HG02571 (cell line): ENCODE data around the gene MAPKBP1.

Source experiments
- ATAC-seq: cut with Tn5 transposase; IDR thresholded peaks from one replicate; pipeline ENCODE4 v1.9.1; 2021; ENCODE audit warnings: mild to moderate bottlenecking, moderate library complexity; ENCODE audit not compliant: unreplicated experiment

MAPKBP1 gene

GRCh38 chr15:41862515-41863116 lies 88.3 kb downstream of the MAPKBP1 start:
- no peak for ATAC-seq

DNA sequence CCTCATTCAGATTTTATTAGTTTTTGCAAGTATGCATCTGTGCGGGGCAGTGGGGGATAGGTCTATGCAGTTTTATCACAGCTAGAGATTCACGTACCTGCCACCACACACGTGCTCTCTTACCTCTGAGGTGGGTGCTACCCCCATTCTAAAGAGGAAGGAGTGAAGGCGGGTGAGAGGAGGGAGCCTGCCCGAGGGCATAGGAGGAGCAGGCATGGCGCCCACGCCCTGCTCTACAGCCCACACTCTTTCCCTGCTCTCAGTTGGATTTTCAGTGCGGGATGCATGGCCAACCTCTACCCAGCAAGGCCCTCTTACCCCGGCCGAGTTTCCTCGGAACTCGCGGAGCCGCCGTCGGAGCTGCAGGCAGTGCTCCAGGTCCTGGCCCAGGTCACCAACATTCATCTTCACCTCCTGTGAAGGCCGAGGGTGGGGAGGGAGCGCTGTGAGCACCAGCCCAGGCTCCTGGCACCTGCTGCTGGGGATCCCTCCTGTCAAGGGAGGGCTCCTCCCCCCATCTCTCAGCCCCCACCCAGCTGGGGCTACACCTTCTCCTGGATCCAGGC lies 91.3 kb downstream of the MAPKBP1 start:
- no peak for ATAC-seq

GRCh38 chr15:41866263-41866703 lies 92.0 kb downstream of the MAPKBP1 start:
- ATAC-seq: no peak

GRCh38 chr15:41866872-41867579 lies 92.7 kb downstream of the MAPKBP1 start:
- ATAC-seq: no peak

DNA sequence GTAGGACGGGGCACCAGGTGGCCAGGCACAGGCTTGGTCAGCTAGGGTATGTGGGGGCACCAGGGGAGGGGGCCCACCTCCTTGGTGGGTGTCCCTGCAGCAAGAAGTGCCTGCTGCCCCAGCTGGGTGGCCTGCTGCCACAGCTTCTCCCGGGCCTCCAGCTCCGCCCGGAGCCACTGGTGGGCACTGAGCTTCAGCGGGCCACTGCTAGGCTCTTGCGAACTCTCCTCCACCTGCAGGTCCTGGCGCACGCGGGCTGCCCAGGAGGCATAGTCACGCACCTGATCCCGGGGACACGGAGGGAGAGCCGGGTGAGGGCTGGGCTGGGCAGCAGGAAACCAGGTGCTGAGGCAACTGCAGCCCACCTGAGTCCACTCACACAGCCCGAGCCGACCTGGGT lies 94.0 kb downstream of the MAPKBP1 start:
- no peak for ATAC-seq

DNA sequence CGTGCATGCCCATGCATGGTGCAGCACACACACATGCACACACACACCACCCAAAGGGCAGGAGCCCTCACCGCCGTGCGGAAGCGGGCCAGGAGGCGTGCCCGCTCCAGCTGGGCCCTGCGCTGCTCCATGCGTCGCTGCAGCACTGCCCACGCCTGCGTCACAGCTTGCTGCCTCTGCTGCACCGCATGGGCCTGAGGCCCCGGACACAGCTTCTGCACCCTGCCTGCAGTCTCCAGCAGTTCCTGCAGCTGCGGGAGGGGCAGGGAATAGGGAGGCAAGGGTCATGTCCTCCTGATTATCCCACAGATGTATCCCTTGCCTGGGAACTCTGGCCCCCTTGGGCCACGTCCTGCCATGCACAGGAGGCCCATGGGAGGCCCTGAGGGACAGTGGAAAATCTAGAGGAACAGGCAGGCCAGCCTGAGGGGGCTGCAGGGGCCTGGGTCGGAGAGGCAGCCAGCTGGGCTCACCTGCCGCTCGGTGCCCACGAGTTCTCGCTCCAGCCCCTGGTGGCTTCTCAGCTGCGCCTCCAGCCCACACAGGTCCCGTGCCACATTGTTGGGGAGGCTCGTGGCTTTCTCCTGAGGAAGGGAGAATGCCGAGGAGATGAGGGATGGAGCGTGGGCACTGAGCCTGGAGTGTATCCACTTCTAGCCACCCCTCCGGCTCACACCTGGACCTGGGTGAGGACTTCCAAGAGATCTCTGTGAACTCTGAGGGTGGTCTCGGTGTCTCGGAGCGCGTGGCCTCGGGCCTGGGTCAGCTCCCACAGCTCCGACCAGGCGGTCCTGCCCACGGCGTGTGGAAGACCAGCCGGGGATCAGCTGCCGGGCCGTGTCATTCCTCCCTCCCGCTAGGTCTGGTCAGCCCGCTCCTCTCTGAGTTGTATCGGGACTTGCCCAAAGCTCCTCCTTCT lies 95.7 kb downstream of the MAPKBP1 start:
- no peak for ATAC-seq

DNA sequence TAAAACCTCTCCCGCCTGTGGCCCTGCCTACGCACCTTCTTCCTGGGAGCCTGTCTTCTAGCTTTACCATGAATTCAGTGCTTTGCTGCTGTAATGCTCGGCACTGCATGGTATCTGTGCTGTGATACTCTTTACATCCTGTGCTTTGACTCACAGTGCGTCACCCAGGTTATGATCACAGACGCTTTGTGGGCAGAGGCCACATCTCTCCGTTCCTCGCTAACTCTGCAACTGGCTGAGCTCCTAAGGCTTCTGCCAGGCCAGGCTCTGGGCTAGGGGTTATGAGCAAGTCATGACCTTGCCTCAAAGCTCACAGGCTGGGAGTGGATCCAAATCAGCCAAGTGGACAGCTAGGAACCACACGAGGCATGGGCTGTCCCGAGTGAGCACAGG lies 96.4 kb downstream of the MAPKBP1 start:
- ATAC-seq: no peak

DNA sequence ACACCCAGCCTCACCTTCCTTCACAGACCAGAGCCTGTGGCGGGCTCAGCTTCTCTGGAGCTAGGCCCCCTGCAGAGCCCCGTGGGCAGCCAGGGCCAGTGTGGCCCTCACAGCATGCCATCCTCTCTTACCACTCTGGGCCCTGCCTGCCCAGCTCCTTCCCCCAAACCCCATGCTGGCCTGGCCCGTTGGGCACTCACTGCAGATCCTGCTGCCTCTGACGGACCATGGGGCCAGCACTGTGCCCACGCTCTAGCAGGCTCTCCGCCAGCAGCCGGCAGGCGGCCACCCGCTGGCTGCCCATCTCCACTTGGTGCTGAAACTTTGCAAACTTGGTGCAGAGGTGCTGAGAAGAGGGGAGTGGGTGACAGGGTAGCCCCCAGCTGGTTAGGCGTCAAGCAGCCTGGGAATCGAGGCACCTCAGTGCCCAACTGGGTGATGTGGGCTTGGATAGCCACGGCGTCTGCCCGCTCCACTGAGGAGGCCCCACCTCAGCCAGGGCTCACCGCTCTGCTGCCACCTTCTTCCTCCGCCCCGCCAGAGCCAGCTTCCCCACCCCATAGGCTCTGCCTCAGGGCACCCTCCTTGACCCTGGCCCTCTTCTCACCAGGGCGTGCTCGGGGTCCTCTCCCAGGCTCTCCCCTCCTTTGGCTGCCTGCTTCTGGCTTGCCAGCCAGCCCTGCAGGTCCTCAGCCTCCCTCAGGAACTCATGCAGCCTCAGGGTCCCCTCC lies 97.1 kb downstream of the MAPKBP1 start:
- no peak for ATAC-seq

DNA sequence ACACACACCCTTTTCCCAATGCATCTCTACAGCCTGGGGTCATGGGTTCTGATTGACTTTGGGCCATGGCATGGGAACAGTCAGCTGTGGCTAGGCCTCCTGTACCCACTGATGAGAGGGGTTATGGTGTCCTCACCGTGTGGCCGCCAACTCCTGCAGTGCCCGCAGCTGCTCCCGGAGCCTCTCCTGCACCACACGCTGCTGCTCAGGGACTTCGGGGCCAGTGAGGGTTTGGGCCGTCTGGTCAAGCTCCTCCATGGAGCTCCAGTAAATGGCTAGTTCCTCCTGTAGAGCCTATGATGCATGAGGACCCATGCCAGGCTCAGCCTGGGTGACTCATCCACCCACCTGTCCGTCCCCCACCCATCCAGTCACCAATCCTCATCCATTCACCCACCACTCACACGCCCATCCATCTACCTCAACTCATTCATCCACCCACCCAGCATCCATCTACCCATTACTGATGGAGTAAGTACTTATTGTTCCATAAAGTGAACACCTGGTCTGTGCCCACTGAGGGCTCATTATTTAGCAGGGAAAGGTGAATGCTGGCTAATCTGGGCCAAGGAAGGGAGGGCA lies 98.0 kb downstream of the MAPKBP1 start:
- no peak for ATAC-seq

GRCh38 chr15:41873711-41874110 lies 99.4 kb downstream of the MAPKBP1 start:
- no peak for ATAC-seq

- no peak for ATAC-seq
Measured at GRCh38 chr15:41874736-41875135, 100.5 kb downstream of the MAPKBP1 start.

- no peak for ATAC-seq
Measured at GRCh38 chr15:41876007-41876406, 101.7 kb downstream of the MAPKBP1 start.

DNA sequence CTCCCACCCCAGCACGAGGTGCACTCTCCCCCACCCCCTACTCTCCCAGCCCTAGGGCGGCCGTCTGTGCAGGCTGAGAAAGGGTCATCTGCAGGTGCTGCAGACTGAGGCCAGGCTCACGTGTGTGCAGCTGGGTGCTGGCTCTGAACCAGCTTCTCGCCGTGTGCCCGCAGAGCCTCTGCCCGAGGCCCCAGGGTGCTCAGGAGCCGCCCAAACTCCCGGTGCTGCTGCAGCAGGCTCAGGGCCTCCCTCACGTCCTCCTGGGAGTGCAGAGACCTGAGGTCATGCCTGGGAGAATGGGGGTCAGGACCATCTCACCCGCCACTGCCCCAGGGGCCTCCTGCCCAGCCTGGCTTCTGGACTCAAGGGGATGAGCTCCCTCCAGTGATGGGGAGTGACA lies 102.4 kb downstream of the MAPKBP1 start:
- no peak for ATAC-seq
